ENCODE measurements around the gene C2orf76. TPM values are rescaled to one million over a fixed set of nuclear protein-coding genes. Genes with fewer than 3 reads are reported as not detected.

Gene C2orf76
- total and polyA plus RNA-seq, 2 donors (not counting 1 experiment from before 2014, with no cell fraction given): 6.9 to 13.6 TPM

GRCh38 chr2:119326938-119327337 lies 39.7 kb downstream of the C2orf76 start:
- no CpG with 5 or more reads among the region's 1 CpG for WGBS (ENCODE audit: insufficient coverage)
- no peak for ATAC-seq (ENCODE audit: low read depth)
- Histone ChIP-seq H3K4me1 (ENCODE audit: control insufficient read depth in 2 of 2, insufficient read depth in 2 of 2, low read length in 2 of 2) (no peaks in the 10 kb centered on the region), H3K36me3 (replicated peaks in 1 of 2; ENCODE audit: control extremely low read depth in 1 of 2, control insufficient read depth in 1 of 2, extremely low read depth in 1 of 2, insufficient read depth in 2 of 2, low read length in 1 of 2) (no peaks in the 10 kb centered on the region), H3K27ac (ENCODE audit: low read length in 2 of 2) (no peak overlapping the region), H4K20me1 (ENCODE audit: control insufficient read depth, insufficient read depth, low read length, poor library complexity, severe bottlenecking) (no peaks in the 10 kb centered on the region), H3K4me3 (ENCODE audit: control extremely low read depth in 1 of 5, extremely low read depth in 1 of 5, insufficient read depth in 1 of 5, low read depth in 2 of 5, low read length in 4 of 5) (no peak overlapping the region), H3K27me3 (replicated peaks in 1 of 4; ENCODE audit: control extremely low read depth in 1 of 4, control insufficient read depth in 3 of 4, insufficient read depth in 4 of 4, low read length in 3 of 4) (no peaks in the 10 kb centered on the region), H3K4me2 (replicated peaks; ENCODE audit: low read depth, low read length, poor library complexity, severe bottlenecking) (no peak overlapping the region), H3K9me3 (ENCODE audit: control extremely low read depth in 1 of 3, control insufficient read depth in 2 of 3, insufficient read depth in 1 of 3, low read length in 2 of 3) (no peaks in the 10 kb centered on the region), H3K9ac (ENCODE audit: low read length) (no peak overlapping the region), H3K79me2 (ENCODE audit: control insufficient read depth, insufficient read depth, low read length) (no peaks in the 10 kb centered on the region), H2AFZ (ENCODE audit: insufficient read depth, low read depth, low read length, poor library complexity, severe bottlenecking) (no peak overlapping the region)
- intact Hi-C loops (cut with micrococcal nuclease): no loop called here
- no peaks in the 10 kb centered on the region for H3K9me3 Mint-ChIP-seq (ENCODE audit: insufficient read depth)
- CTCF ChIA-PET: no interaction called here
- no peak overlapping the region for H3K27ac Mint-ChIP-seq
- POLR2A ChIA-PET: interaction anchor here (0.6 kb wide), 1 partner anchor 26 kb away, joined by 3 read pairs; no protein-coding TSS in a partner anchor
- TF ChIP-seq CTCF (IDR thresholded peaks at IDR 0.05): no peak
- TF ChIP-seq EZH2 (IDR thresholded peaks at IDR 0.05; ENCODE audit: borderline replicate concordance, insufficient read depth, low read depth, low read length, poor library complexity, severe bottlenecking): no peak
- no peak for DNase-seq
- H3K4me1 Mint-ChIP-seq: no peaks in the 10 kb centered on the region
- H3K27me3 Mint-ChIP-seq: no peaks in the 10 kb centered on the region
- no peak overlapping the region for H3K4me3 Mint-ChIP-seq

DNA sequence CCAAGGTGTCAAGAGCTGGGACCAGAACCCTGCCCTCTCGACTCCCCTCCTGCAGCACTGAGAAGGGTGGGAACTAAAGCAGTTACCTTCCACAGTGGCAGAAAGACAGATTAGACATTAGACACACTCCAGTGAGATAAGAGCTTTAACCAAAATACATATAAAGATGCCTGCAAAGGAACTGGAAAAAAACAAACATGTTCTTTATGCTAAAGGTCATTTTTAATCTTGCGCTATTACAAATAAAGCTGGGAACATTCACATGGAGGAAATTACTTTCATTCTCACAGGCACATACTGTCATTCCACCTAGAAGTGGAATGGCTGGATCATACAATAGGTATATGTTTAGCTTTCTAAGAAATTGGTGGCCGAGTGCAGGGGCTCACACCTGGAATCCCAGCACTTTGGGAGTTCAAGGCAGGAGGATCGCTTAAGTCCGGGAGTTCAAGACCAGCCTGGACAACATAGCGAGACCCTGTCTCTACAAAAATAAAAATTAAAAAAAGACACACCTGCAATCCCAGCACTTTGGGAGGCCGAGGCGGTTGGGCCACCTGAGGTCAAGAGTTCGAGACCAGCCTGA lies 41.9 kb downstream of the C2orf76 start:
- DNase-seq: no peak
- Histone ChIP-seq H3K4me3 (ENCODE audit: control extremely low read depth in 1 of 5, extremely low read depth in 1 of 5, insufficient read depth in 1 of 5, low read depth in 2 of 5, low read length in 4 of 5) (no peak overlapping the region), H3K4me2 (replicated peaks; ENCODE audit: low read depth, low read length, poor library complexity, severe bottlenecking) (no peak overlapping the region), H3K9ac (ENCODE audit: low read length) (no peak overlapping the region), H3K27me3 (replicated peaks in 1 of 4; ENCODE audit: control extremely low read depth in 1 of 4, control insufficient read depth in 3 of 4, insufficient read depth in 4 of 4, low read length in 3 of 4) (no peaks in the 10 kb centered on the region), H3K36me3 (replicated peaks in 1 of 2; ENCODE audit: control extremely low read depth in 1 of 2, control insufficient read depth in 1 of 2, extremely low read depth in 1 of 2, insufficient read depth in 2 of 2, low read length in 1 of 2) (no peaks in the 10 kb centered on the region), H4K20me1 (ENCODE audit: control insufficient read depth, insufficient read depth, low read length, poor library complexity, severe bottlenecking) (no peaks in the 10 kb centered on the region), H3K27ac (ENCODE audit: low read length in 2 of 2) (no peak overlapping the region), H3K4me1 (ENCODE audit: control insufficient read depth in 2 of 2, insufficient read depth in 2 of 2, low read length in 2 of 2) (no peaks in the 10 kb centered on the region), H3K9me3 (ENCODE audit: control extremely low read depth in 1 of 3, control insufficient read depth in 2 of 3, insufficient read depth in 1 of 3, low read length in 2 of 3) (no peaks in the 10 kb centered on the region), H3K79me2 (ENCODE audit: control insufficient read depth, insufficient read depth, low read length) (no peaks in the 10 kb centered on the region), H2AFZ (ENCODE audit: insufficient read depth, low read depth, low read length, poor library complexity, severe bottlenecking) (no peak overlapping the region)
- ATAC-seq (ENCODE audit: low read depth): no peak
- Mint-ChIP-seq H3K4me1 (no peaks in the 10 kb centered on the region), H3K9me3 (ENCODE audit: insufficient read depth) (no peaks in the 10 kb centered on the region), H3K4me3 (no peak overlapping the region), H3K27ac (no peak overlapping the region), H3K27me3 (no peaks in the 10 kb centered on the region)
- WGBS (ENCODE audit: insufficient coverage): 76% methylated on average over 4 of the region's 9 CpGs
- CTCF ChIA-PET: no interaction called here
- TF ChIP-seq CTCF (IDR thresholded peaks at IDR 0.05) (no peak), EZH2 (IDR thresholded peaks at IDR 0.05; ENCODE audit: borderline replicate concordance, insufficient read depth, low read depth, low read length, poor library complexity, severe bottlenecking) (no peak)
- intact Hi-C loops (cut with micrococcal nuclease): no loop called here
- POLR2A ChIA-PET: no interaction called here
